Measurements from ENCODE around the gene HPCAL1. TPM values are rescaled to one million over a fixed set of nuclear protein-coding genes. Genes with fewer than 3 reads are reported as not detected.

HPCAL1 gene
- total and polyA plus RNA-seq, 2 donors (not counting 1 experiment from before 2014, with no cell fraction given), result 60.3 to 65.1 TPM

DNA sequence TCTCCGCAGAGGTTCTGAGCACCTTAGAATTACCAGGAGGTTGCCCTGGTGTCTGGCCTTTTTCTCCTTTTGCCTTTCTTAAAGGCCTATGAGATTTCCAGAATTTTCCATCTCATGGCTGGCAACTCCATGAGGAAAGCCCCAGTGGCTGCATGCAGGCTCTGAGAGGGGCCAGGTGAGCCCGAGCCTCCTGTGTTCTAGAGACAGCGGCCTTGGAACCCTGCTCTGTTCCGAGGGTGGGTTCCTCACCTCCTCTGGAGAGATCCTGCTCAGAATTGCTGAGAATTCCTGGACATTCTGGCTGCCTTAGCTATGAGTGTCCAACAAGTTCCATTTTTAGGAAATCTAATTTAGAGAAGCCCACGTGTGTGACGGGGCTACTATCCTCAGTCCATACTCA, 35.7 kb upstream of the HPCAL1 start:
- H3K9ac ChIP-seq (ENCODE audit: low read length), result no peak overlapping the region
- H3K9me3 Mint-ChIP-seq (ENCODE audit: insufficient read depth), result no peaks in the 10 kb centered on the region
- peaks cover 3% of the 10 kb centered on the region for H3K4me1 Mint-ChIP-seq
- no peaks in the 10 kb centered on the region for H3K9me3 ChIP-seq (ENCODE audit: control extremely low read depth in 1 of 3, control insufficient read depth in 2 of 3, insufficient read depth in 1 of 3, low read length in 2 of 3)
- H3K27ac Mint-ChIP-seq, result no peak overlapping the region
- no peak overlapping the region for H3K4me3 ChIP-seq (ENCODE audit: control extremely low read depth in 1 of 5, extremely low read depth in 1 of 5, insufficient read depth in 1 of 5, low read depth in 2 of 5, low read length in 4 of 5)
- H3K27me3 ChIP-seq (replicated peaks in 1 of 4; ENCODE audit: control extremely low read depth in 1 of 4, control insufficient read depth in 3 of 4, insufficient read depth in 4 of 4, low read length in 3 of 4), result peaks cover 0 to 2% (median 0%) of the 10 kb centered on the region in 4 experiments
- DNase-seq (no peak), ATAC-seq (ENCODE audit: low read depth) (no peak)
- H3K27ac ChIP-seq (ENCODE audit: low read length in 2 of 2), result no peak overlapping the region
- intact Hi-C loops (cut with micrococcal nuclease), result no loop called here
- no peak overlapping the region for H2AFZ ChIP-seq (ENCODE audit: insufficient read depth, low read depth, low read length, poor library complexity, severe bottlenecking)
- no peaks in the 10 kb centered on the region for H3K36me3 ChIP-seq (replicated peaks in 1 of 2; ENCODE audit: control extremely low read depth in 1 of 2, control insufficient read depth in 1 of 2, extremely low read depth in 1 of 2, insufficient read depth in 2 of 2, low read length in 1 of 2)
- POLR2A ChIA-PET, result no interaction called here
- H3K79me2 ChIP-seq (ENCODE audit: control insufficient read depth, insufficient read depth, low read length), result no peaks in the 10 kb centered on the region
- WGBS (ENCODE audit: insufficient coverage), result 92% methylated on average over 5 of the region's 6 CpGs
- peaks cover 3 to 8% of the 10 kb centered on the region in 2 donors for H3K4me1 ChIP-seq (ENCODE audit: control insufficient read depth in 2 of 2, insufficient read depth in 2 of 2, low read length in 2 of 2)
- CTCF ChIA-PET, result interaction anchor here (1.2 to 7.3 kb wide), 2 partner anchors 65 to 168 kb away, joined by 3 to 131 read pairs; no protein-coding TSS in a partner anchor
- H3K4me2 ChIP-seq (replicated peaks; ENCODE audit: low read depth, low read length, poor library complexity, severe bottlenecking), result no peak overlapping the region
- H3K27me3 Mint-ChIP-seq, result peaks cover 4% of the 10 kb centered on the region
- H4K20me1 ChIP-seq (ENCODE audit: control insufficient read depth, insufficient read depth, low read length, poor library complexity, severe bottlenecking), result no peaks in the 10 kb centered on the region
- no peak overlapping the region for H3K4me3 Mint-ChIP-seq
- TF ChIP-seq EZH2 (IDR thresholded peaks at IDR 0.05; ENCODE audit: borderline replicate concordance, insufficient read depth, low read depth, low read length, poor library complexity, severe bottlenecking), result no peak
- TF ChIP-seq, protein P1, sequence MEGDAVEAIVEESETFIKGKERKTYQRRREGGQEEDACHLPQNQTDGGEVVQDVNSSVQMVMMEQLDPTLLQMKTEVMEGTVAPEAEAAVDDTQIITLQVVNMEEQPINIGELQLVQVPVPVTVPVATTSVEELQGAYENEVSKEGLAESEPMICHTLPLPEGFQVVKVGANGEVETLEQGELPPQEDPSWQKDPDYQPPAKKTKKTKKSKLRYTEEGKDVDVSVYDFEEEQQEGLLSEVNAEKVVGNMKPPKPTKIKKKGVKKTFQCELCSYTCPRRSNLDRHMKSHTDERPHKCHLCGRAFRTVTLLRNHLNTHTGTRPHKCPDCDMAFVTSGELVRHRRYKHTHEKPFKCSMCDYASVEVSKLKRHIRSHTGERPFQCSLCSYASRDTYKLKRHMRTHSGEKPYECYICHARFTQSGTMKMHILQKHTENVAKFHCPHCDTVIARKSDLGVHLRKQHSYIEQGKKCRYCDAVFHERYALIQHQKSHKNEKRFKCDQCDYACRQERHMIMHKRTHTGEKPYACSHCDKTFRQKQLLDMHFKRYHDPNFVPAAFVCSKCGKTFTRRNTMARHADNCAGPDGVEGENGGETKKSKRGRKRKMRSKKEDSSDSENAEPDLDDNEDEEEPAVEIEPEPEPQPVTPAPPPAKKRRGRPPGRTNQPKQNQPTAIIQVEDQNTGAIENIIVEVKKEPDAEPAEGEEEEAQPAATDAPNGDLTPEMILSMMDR (IDR thresholded peaks at IDR 0.05), result no peak

DNA sequence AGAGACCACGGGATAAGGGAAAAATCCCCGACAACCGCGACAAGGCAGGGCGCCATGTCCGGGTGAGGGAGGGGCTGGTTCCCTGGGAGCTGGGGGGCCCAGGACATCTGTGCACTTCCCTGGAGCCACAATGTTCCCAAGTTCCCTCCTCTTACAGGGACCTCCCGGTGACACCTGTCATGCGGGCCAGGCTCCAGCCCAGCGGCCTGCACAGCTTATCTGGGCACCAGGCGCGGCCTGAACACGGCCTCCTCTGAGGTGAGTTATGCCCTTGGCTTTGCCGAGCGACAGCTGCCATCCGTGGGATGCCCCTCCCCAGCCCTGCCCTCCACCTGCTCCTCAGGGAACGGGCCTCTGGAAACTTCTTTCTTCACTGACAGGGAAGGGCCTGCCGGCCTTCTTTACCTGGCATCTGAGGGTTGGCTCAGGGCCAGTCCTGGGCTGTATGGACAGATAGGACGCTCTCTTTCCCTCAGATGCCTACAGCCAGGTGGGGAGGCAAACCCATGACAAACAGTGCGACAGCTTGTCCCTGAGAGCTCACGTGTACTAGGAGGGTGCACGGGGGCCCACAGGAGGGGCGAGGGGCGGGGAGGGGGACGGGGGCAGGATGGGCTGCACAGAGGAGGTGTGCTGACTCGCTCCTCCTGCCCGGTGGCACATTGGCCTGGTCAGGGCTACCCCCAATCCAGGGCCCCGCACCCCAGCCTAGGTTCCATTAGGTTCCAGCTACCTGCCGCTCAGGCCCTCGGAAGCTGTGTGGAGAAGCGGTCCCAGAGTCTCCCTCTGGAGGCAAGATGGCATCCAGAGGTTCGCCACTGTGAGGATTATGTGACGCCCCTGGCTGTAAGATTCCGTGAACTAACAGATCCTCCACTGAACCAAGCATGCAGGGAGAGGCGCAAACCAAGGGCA, 34.9 kb upstream of the HPCAL1 start:
- Histone ChIP-seq H3K9me3 (ENCODE audit: control extremely low read depth in 1 of 3, control insufficient read depth in 2 of 3, insufficient read depth in 1 of 3, low read length in 2 of 3) (no peaks in the 10 kb centered on the region), H3K36me3 (replicated peaks in 1 of 2; ENCODE audit: control extremely low read depth in 1 of 2, control insufficient read depth in 1 of 2, extremely low read depth in 1 of 2, insufficient read depth in 2 of 2, low read length in 1 of 2) (no peaks in the 10 kb centered on the region), H3K4me1 (ENCODE audit: control insufficient read depth in 2 of 2, insufficient read depth in 2 of 2, low read length in 2 of 2) (peaks cover 3 to 8% of the 10 kb centered on the region in 2 donors), H3K79me2 (ENCODE audit: control insufficient read depth, insufficient read depth, low read length) (no peaks in the 10 kb centered on the region), H3K4me2 (replicated peaks; ENCODE audit: low read depth, low read length, poor library complexity, severe bottlenecking) (no peak overlapping the region), H4K20me1 (ENCODE audit: control insufficient read depth, insufficient read depth, low read length, poor library complexity, severe bottlenecking) (no peaks in the 10 kb centered on the region), H3K4me3 (ENCODE audit: control extremely low read depth in 1 of 5, extremely low read depth in 1 of 5, insufficient read depth in 1 of 5, low read depth in 2 of 5, low read length in 4 of 5) (no peak overlapping the region), H3K27ac (ENCODE audit: low read length in 2 of 2) (no peak overlapping the region), H2AFZ (ENCODE audit: insufficient read depth, low read depth, low read length, poor library complexity, severe bottlenecking) (no peak overlapping the region), H3K9ac (ENCODE audit: low read length) (no peak overlapping the region), H3K27me3 (replicated peaks in 1 of 4; ENCODE audit: control extremely low read depth in 1 of 4, control insufficient read depth in 3 of 4, insufficient read depth in 4 of 4, low read length in 3 of 4) (no peaks in the 10 kb centered on the region)
- WGBS (ENCODE audit: insufficient coverage), result 92% methylated on average over 33 of the region's 34 CpGs
- no peaks in the 10 kb centered on the region for H3K9me3 Mint-ChIP-seq (ENCODE audit: insufficient read depth)
- no peak for TF ChIP-seq EZH2 (IDR thresholded peaks at IDR 0.05; ENCODE audit: borderline replicate concordance, insufficient read depth, low read depth, low read length, poor library complexity, severe bottlenecking)
- TF ChIP-seq, protein P1 (IDR thresholded peaks at IDR 0.05), result no peak
- CTCF ChIA-PET, result interaction anchor here (1.0 to 7.3 kb wide), 3 partner anchors 64 to 167 kb away, joined by 3 to 131 read pairs (median 5); no protein-coding TSS in a partner anchor
- no peak overlapping the region for H3K4me3 Mint-ChIP-seq
- intact Hi-C loops (cut with micrococcal nuclease), result no loop called here
- H3K4me1 Mint-ChIP-seq, result peaks cover 3% of the 10 kb centered on the region
- no peak for DNase-seq
- no peak overlapping the region for H3K27ac Mint-ChIP-seq
- ATAC-seq (ENCODE audit: low read depth), result no peak
- POLR2A ChIA-PET, result no interaction called here
- peaks cover 4% of the 10 kb centered on the region for H3K27me3 Mint-ChIP-seq
